HT-29 (cell line): ENCODE measurements around the gene AIF1L. TPM values are rescaled to one million over a fixed set of nuclear protein-coding genes. Genes with fewer than 3 reads are reported as not detected.
"Not testable (repeated sequence)": the region's sequence is repeated elsewhere in the genome, so short reads cannot be mapped to it uniquely, and the experiment has no call there.

Experiments
- DNase-seq: peaks from one replicate; pipeline ENCODE4 v3.0.0-alpha.2; 2015; ENCODE audit warnings: low spot score
- total RNA-seq: library from RNA; depleted of rRNA; stranded (reverse); fragments of >200 nt; shearing (Covaris generic); gene quantifications from 2 replicates; pipeline ENCODE4 v1.2.3, GENCODE V29; 2014

Gene AIF1L
- total RNA-seq, 1 experiment from 2014 or later, result 0.69 TPM

DNA sequence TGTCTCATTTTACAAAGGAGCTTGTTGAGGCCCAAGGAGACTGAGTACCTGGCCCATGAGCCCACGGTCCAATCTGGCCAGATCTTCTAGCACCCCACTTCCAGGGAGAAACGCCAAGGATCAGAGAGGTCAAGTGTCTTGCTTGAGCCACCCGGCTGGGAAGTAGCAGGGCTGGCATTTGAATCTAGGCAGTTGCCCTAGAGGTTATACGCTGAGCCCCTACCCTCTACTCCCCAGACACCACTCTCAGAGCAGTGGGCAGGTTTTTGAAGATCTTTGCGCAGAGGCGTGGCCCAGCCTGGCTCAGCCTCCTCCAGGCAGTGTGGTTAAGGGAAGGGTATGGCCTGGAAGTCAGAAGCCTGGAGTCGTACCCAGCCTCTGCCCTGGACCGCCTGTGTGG, 23.3 kb downstream of the AIF1L start:
- no peak for DNase-seq

DNA sequence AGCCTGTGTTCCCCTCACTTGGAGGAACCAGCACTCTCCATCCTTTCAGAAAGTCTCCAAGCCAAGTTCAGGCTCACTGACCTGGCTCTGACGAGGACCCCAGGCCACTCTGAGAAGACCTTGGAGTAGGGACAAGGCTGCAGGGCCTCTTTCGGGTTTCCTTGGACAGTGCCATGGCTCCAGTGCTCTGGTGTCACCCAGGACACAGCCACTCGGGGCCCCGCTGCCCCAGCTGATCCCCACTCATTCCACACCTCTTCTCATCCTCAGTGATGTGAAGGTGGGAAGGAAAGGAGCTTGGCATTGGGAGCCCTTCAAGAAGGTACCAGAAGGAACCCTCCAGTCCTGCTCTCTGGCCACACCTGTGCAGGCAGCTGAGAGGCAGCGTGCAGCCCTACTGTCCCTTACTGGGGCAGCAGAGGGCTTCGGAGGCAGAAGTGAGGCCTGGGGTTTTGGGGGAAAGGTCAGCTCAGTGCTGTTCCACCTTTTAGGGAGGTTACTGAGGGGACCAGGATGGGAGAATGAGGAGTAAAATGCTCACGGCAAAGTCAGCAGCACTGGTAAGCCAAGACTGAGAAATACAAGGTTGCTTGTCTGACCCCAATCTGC, 24.4 kb downstream of the AIF1L start:
- no peak for DNase-seq

DNA sequence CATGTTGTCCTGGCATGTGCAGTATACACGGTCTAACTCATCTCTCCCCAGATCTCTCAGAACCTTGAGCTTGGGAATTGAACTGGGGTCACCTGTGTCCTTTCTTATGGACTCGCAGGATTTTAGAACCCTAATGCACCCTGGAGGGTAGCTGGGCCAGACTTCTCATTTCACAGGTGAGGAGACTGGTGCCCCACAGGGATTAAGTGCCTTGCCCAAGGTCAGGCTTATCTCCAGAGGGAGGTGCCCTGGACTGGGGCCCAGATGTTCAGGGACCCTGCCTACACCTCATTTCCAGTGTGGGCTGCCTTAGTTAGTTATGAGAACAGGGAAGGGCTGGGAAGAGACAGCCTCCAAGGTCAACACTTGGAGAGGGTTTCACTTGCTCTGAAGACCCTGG, 25.0 kb downstream of the AIF1L start:
- DNase-seq, result no peak

DNA sequence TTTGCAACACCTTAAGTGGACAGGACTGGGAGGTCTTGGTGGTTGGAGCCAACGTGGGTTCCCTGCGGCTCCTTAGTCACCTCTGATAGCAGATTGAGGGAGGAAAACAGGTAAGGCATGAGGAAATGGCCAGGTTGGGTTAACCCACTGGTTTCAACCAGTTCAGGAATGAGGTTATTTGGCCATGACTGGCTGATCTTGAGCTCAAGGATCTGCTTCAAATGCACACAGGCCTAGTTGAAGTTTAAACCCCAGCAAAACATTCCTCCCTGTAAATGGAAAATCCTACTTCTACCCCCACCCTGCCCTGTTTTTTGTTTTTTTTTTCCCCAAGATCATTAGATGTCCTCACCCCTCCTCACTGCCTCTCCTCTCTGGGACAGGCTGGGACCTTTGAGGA, 25.8 kb downstream of the AIF1L start:
- DNase-seq, result no peak

DNA sequence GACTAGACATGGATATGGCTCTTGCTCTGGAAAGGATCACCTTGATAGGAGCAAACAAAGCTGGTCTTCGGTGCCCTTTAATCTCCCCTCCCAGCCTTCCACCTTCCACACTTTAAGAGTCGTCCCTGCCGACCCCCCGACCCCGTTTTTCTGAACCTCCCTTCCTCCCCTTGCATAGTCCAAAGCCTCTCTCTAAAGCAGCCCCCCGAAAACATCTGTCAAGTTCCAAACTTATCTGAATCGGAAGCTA, 28.6 kb downstream of the AIF1L start:
- no peak for DNase-seq

DNA sequence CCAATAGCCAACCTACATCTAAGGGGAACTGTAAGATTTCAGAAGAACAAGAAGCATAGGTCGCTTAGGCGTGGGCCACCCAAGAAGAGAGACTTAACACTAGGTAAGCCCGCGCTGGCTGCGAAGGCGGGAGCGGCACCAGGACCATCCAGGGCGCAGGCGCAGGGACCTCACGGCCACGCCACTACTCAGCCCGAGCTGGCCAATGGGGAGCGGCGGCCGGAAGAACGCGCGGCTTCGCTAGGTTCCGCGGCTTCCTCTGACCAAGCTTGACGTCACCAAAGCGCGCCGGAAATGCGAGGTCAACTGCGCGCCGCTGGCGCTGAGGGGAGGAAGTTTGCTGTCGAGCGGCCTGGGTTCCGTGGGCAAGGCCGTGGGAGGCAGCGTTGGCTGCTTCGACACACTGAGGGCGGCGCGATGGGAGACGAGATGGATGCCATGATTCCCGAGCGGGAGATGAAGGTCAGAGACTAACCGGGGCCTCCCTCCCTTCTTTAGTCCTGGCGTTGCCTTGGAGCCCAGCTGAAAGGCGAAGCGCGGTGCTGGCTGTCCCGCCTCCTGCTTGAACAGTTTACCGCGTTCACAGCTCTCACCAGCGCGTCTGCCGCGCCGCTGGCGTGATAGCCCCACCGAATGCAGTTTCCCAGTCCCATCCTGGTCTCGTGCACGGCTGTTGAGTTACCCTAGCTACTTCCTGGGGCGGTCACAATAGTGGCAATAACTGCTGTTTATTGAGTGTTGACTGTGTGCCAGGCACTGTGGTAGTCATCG, 29.1 kb downstream of the AIF1L start, which contains the start of gene NUP214:
Gene NUP214, plus strand, starts transcription at position 299 of the 771 bp plus-strand sequence. Its CDS starts 119 bp downstream, at position 418.
- DNase-seq, result peak; percentile 97

DNA sequence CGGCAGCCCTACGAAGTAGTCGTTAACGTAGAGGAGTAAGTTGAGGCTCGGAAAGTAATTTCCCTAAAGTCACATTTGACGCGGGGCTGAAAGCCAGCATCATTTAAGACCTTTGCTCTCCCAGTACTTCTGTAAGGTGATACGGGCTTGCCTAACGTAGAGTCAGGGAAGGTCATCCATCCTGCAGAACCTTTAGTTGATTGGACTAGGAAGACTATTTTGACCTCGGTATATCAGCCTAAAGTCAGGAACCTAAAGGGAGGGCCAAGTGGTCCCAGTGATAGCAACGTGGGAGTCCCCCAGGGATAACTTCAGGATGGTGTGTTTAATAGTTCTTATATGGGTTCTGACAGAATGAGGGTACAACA, 29.7 kb downstream of the AIF1L start:
- DNase-seq, result no peak

DNA sequence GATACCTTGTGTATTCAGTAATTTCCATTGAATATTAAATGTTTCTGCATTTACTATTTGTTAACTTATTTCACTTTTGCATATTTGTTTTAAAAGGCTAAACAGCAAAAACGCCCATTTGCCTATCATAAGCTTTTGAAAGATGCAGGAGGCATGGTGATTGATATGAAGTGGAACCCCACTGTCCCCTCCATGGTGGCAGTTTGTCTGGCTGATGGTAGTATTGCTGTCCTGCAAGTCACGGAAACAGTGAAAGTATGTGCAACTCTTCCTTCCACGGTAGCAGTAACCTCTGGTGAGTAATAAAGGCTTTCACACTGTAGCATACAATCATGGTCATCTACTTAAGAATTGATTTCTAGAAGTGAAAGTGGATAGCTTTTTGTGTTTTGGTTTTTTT, 32.9 kb downstream of the AIF1L start:
- DNase-seq, result no peak

DNA sequence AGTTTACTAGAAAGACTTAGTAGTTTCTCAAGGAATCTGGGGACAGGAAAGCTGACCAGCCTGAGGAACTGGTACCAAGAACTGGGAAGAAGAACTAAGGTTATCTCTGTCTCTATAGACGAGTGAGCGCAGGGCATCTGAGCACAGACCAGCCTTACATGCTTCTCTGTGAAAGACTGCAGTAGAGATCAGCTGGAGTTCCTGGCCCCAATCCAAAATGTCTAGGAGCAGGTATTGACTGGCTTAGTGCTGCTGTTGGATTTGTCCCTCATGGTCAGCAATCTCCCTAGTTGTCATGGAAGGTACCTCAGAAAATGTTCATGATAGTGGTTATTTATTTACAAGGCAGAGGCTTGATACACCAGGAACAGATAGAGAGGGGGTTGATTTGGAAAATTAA, 42.3 kb downstream of the AIF1L start:
- no peak for DNase-seq

DNA sequence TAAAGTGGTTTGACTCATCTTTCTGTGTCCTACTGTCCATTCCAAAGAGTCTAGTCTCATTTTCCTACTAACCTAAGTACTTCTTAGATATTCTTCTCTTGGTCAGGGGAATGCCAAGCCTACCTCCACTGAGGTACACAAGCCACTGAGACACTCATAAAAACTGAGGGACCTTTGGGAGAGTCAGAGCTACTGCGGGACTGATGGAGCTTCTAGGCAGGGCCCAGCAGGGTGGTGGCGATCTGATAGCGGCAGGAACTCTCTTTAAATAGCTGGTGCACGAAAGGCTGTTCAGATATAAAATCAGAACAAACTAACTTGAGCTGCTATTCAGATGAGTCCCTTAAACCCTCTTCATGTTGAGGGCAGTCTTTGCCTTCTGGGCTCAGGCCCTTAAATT, 43.8 kb downstream of the AIF1L start:
- no peak for DNase-seq

DNA sequence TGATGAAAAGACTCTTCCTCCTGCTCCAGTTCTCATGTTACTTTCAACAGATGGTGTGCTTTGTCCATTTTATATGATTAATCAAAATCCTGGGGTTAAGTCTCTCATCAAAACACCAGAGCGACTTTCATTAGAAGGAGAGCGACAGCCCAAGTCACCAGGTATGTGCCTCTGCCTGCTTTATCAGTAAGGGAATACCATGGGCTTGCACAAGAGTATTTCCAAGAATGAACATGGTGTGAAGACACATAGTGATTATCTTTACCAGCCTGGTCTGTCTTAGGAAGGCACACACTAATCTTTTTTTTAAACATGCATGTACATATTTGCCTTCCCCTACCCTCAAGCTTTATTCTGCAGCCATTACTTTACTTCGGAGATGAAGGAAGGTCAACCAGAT, 44.2 kb downstream of the AIF1L start:
- no peak for DNase-seq

DNA sequence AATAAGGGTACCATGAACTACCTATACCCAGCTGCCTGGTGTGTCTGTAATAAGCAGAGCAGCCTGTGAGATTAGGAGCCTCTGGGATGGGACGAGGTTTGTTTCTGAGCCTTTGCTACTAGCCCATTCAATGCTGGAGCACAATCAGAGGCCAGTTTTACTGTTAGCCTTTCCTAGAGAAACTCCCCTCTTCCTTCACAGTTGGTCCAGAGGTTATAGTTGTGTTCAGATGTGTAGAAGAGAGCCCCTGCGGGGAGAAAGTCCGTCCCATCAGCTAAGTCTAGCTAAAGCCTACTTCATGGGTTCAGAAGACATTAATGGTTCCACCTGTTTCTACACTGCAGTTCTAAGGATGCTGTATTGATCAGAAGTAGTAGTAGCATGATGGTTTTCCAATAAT, 45.8 kb downstream of the AIF1L start:
- DNase-seq, result no peak

DNA sequence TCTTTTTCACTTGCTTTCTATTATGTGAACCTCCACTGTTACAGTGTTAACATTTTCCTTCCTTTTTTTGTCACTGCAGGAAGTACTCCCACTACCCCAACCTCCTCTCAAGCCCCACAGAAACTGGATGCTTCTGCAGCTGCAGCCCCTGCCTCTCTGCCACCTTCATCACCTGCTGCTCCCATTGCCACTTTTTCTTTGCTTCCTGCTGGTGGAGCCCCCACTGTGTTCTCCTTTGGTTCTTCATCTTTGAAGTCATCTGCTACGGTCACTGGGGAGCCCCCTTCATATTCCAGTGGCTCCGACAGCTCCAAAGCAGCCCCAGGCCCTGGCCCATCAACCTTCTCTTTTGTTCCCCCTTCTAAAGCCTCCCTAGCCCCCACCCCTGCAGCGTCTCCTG, 47.9 kb downstream of the AIF1L start:
- DNase-seq, result no peak

DNA sequence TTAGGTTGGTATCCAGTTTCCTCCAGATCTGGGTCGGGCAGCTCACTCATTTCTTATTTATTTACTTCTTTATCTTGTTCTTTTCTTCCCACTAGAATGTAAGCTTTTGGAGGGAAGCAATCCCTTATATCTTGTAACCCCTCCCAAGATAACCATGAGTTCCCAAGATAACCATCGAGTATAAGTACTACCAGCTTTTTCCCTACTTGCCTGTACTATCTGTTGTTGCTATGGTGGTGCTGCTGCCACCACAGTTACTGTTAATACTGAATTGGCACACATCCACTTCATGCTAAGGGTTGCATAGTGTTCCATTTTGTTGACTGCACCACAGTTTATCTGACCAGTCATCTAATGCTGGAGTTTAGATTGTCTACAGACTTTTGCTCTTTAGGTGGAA, 48.9 kb downstream of the AIF1L start:
- DNase-seq, result no peak

DNA sequence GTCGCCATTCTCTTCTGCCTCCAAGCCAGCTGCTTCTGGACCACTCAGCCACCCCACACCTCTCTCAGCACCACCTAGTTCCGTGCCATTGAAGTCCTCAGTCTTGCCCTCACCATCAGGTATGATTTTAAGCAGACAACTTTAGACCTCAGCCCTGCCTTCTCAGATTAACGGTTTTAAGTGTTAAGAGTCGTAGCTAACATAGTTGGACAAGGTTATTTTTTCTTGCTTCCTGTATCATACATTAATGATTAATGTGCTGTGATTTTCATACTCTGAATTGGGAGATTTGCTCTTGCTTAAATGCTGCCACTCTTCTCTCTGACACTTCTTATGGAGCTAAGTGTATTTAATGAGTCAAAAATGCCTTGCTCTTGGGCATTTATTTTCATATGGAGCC, 49.9 kb downstream of the AIF1L start:
- DNase-seq, result no peak

DNA sequence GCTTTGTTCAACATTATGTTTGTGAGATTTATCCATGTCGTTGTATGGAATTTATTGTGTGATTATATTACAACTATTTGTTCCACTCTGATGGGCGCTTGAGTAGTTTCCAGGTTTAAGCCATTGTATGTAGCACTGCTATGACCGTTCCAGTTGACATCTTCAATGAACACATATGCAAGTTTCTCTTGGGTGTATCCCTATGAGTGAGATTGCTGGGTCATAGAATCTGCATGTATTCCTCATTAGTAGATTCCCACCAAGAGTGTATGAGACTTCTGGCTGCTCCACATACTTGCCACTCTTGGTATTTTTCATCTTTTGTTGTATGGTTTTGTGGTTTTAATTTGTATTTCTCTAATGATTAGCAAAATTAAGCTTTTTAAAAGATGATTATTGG, 51.9 kb downstream of the AIF1L start:
- no peak for DNase-seq

DNA sequence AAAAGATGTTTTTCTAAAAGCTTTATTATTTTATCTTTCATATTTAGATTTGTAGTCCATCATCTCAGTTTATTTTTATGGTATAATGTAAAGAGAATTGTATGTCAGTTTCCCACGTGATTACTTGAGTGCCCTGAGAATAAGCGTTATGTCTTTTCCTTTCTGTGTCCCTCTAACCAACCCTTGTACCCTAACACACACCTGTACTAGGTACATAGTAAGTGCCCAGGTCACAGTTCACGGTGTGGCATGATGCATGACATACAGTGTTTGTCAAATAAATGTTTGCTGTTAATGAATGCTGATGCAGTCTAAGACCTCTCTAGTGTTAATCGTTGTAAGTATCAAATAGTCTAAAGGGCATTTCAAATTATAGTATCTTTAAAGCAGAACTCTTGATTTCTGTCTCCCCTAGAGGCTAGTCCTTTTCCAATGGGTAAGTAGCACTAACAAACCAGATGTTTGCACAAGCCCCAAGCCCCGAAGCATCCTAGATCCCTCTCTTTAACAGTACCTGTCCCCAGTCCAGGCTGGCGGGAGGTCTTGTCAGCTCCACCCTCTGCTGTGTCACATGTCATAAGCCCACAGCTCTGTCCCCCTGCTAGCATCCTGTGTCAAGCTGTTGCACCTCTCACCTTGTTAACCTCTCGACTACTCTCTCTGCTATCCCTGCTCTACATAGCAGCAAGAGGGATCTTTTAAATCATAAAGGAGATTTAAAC, 52.8 kb downstream of the AIF1L start:
- DNase-seq, result no peak

DNA sequence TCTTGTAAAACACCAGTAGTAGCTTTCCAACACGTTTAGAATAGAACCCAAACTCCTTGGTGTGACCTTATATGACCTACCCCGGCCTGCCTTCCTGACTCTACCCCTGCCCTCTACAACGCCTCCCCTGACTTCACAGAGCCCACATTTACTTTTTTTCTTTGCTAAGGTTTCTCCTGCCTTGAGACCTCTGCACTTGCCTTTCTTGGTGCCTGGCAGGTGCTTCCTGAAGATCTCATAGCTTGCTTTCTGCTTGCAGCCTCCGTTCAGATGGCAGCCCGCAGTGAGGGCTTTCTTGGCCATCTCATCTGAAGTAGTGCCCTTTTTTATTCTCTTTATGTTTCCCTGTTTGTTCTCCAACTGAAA, 53.3 kb downstream of the AIF1L start:
- DNase-seq, result no peak

DNA sequence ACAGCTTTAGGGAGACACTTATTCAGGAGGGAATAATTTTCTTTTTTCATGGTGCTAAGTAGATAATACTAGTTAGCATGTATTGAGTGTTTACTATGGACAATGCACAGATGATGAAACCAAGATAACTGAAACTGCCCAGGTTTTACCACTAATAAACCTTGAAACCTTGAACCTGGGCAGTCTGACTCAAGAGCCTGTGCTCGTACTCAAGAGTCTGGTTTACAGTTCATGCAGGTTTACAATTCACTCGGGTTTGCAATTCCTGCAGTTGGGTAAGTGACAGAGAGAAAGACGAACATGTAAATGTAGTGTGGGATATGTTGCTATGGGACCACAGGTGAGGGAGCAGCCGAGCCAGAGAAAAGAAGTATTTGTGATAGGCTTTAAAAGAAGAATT, 57.3 kb downstream of the AIF1L start:
- DNase-seq, result no peak

DNA sequence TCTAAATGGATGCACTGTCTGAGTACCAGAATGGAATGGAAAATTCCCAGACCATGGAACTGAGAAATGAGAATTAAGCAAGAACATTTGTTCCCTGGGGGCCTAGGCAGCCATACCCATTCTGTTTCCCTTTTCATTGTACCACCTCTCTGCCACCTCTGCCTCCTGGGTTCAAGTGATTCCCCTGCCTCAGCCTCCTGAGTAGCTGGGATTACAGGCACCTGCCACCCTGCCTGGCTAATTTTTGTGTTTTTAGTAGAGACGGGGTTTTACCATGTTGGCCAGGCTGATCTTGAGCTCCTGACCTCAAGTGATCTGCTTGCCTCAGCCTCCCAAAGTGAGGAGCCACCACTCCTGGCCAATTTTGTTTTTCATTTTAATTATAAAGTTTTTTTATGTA, 62.3 kb downstream of the AIF1L start:
- DNase-seq, result not testable (repeated sequence)

DNA sequence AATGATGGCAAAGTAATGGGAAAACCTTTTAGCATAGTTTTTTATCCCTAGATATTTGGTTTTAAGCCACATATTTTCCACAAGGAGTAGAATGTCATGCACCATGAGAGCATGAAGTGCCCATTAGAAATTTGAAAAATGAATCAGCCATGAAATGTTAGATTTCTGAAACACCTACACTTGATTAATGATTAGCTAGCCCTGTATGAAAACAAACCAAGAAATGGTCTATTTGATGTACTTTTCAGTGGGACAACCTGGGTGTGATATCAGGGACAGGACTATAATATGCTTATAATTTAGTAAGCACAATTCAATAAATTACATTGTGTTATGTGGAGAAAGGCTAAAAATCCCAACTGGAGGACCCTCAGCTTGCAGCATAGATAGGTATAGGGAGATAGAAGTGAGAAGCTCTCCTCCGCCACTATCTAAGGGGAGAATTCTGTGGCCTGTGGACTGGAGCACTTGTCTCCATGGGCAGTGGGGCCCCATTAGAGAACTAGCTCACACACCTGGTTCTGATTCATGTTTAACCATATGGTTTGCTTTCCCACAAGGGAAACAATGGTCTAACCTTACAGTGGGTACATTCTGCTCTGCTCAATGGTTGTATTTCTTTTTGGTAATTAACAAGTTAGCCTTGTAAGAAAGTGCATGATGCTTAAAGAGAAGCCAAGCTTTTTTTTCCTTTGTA, 64.2 kb downstream of the AIF1L start:
- no peak for DNase-seq

DNA sequence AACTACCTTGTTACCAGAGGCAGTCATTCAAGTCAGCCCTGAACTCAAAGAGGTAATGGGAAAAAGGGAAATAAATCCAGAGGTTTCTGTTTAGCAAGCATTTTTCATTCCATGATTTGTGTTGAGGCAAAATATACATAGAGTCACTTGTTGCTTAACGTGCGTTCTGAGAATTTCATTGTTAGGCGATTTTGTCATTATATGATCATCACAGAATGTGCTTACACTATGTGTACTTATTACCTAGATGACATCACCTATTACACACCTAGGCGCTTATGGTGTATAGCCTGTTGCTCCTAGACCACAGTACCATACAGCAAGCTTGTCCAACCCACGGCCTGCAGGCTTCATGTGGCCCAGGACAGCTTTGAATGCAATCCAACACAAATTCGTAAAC, 65.3 kb downstream of the AIF1L start:
- no peak for DNase-seq

DNA sequence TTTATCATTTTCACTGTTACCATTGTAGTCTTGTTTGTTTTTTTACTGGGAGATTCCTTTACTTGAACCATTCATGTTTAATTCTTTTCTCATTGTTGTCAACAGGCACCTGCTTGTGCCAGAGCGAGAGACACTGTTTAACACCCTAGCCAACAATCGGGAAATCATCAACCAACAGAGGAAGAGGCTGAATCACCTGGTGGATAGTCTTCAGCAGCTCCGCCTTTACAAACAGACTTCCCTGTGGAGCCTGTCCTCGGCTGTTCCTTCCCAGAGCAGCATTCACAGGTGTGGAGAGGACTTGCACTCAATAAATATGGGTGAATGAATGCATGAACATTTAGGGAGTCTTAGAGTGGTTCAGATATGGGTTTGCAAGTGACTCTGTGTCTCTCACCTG, 66.6 kb downstream of the AIF1L start:
- DNase-seq, result no peak
